Measurements from ENCODE around the gene GUK1. TPM values are rescaled to one million over a fixed set of nuclear protein-coding genes. Genes with fewer than 3 reads are reported as not detected.
"Not testable (repeated sequence)": the region's sequence is repeated elsewhere in the genome, so short reads cannot be mapped to it uniquely, and the experiment has no call there.

GUK1 gene
- total RNA-seq, 2 donors from 2014 or later = 178 to 221 TPM

DNA sequence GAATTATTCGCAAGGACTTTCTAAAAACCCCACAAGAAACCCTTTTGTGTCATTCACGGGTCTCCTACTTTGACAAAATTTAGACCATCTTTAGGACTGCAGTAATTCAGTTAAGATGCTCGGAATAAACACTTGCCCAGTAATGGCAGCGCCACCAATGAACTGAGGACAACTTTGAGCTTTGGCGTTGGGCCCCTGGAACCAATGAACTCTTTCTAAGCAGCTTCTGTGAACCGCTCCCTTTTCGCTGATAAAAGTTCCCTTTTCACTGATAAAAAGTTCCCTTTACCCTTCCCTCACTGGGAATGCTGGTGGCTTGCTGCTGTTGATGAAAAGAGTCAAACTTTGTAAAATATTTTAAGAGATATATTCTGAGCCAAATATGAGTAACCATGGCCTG is 29.5 kb upstream of the GUK1 start:
- Histone ChIP-seq H3K9me3 (no peaks in the 10 kb centered on the region), H3K36me3 (no peaks in the 10 kb centered on the region), H3K9ac (ENCODE audit: low read depth in 2 of 2, low read length in 2 of 2) (peak overlapping the region in 1 of 2 donors; percentile 97), H3K27ac (no peak overlapping the region), H3K4me1 (peaks cover 9% of the 10 kb centered on the region), H3K27me3 (no peaks in the 10 kb centered on the region), H3K4me3 (no peak overlapping the region)
- no peak for DNase-seq
- intact Hi-C loops (cut with DNase I) = no loop called here
- TF ChIP-seq, protein P1, sequence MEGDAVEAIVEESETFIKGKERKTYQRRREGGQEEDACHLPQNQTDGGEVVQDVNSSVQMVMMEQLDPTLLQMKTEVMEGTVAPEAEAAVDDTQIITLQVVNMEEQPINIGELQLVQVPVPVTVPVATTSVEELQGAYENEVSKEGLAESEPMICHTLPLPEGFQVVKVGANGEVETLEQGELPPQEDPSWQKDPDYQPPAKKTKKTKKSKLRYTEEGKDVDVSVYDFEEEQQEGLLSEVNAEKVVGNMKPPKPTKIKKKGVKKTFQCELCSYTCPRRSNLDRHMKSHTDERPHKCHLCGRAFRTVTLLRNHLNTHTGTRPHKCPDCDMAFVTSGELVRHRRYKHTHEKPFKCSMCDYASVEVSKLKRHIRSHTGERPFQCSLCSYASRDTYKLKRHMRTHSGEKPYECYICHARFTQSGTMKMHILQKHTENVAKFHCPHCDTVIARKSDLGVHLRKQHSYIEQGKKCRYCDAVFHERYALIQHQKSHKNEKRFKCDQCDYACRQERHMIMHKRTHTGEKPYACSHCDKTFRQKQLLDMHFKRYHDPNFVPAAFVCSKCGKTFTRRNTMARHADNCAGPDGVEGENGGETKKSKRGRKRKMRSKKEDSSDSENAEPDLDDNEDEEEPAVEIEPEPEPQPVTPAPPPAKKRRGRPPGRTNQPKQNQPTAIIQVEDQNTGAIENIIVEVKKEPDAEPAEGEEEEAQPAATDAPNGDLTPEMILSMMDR (IDR thresholded peaks at IDR 0.05) = no peak

DNA sequence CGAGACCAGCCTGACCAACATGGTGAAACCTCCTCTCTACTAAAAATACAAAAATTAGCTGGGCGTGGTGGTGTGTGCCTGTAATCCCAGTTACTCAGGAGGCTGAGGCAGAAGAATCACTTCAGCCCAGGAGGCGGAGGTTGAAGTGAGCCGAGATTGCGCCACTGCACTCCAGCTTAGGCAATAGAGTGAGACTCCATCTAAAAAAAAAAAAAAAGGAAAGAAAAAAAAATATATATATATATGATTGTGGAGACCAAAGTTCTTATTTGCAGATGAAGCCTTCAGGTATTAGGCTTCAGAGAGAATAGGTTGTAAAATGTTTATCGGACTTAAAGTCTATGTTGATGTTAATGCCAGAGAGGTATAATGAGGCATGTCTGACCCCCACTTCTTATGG is 28.8 kb upstream of the GUK1 start:
- H3K9me3 ChIP-seq; H3K4me3 ChIP-seq; H3K27ac ChIP-seq; DNase-seq; H3K9ac ChIP-seq (ENCODE audit: low read depth in 2 of 2, low read length in 2 of 2); H3K36me3 ChIP-seq; intact Hi-C loops (cut with DNase I); H3K27me3 ChIP-seq; H3K4me1 ChIP-seq: not testable (repeated sequence)

DNA sequence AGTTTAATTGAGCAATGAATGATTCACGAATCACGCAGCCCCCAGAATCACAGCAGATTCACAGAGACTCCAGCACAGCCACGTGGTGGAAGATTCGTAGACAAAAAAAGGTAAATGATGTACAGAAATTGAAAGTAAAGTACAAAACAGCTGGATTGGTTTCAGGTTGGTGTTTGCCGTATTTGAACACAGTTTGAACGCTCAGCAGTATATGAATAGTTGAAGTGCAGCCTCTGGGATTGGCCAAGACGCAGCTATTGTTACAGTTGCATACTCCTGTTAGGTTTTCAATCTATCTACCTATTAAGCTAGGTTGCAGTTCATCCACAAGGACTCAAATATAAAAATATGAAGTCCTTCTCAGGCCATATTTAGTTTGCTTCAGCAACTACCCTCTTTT is 27.9 kb upstream of the GUK1 start:
- H3K9me3 ChIP-seq = no peaks in the 10 kb centered on the region
- no peak overlapping the region for H3K9ac ChIP-seq (ENCODE audit: low read depth in 2 of 2, low read length in 2 of 2)
- no peak overlapping the region for H3K27ac ChIP-seq
- intact Hi-C loops (cut with DNase I) = no loop called here
- TF ChIP-seq, protein P1 (IDR thresholded peaks at IDR 0.05) = no peak
- no peak overlapping the region for H3K4me3 ChIP-seq
- no peak for DNase-seq
- H3K36me3 ChIP-seq = no peaks in the 10 kb centered on the region
- H3K4me1 ChIP-seq = peaks cover 9% of the 10 kb centered on the region
- no peaks in the 10 kb centered on the region for H3K27me3 ChIP-seq

DNA sequence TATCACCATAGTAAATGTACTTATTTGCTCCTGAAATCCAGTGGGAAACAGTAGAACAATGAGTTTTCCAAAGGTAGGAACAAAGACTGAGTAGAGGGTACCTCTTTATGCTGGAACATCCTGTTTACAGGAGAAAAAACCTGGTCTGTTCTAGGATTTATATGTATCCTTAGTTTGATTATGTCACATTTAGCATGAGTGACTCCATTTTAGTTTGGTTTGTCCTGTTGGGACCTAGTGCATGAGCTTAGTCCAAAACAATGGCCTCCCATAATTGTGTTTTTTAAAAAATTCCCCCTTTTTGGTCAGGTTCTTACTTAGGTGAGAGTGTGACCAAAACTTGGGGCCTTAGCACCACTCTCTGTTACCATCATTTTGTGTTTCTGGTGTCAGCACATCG is 27.5 kb upstream of the GUK1 start:
- H3K9ac ChIP-seq (ENCODE audit: low read depth in 2 of 2, low read length in 2 of 2) = no peak overlapping the region
- intact Hi-C loops (cut with DNase I) = no loop called here
- no peak overlapping the region for H3K27ac ChIP-seq
- TF ChIP-seq, protein P1 (IDR thresholded peaks at IDR 0.05) = no peak
- H3K9me3 ChIP-seq = no peaks in the 10 kb centered on the region
- peaks cover 9% of the 10 kb centered on the region for H3K4me1 ChIP-seq
- no peak overlapping the region for H3K4me3 ChIP-seq
- no peak for DNase-seq
- H3K27me3 ChIP-seq = no peaks in the 10 kb centered on the region
- no peaks in the 10 kb centered on the region for H3K36me3 ChIP-seq

DNA sequence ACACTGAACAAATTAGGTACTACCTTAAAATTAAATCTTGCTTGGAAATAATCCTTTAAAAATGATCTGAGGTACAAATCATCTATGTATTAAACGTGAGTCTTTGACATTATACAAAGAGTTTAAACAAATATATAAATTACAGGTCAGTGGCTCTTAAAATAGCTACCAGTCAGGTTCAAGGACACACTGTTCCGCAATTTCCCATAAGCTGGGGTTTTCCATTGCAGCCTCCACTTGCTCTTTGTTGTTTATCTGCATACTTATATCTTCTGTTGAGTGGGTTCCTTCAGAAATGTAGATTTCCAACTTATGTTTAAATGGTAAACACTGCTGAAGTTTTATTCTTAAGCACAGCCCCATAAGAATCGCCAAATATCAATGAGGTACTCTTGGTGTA is 25.3 kb upstream of the GUK1 start:
- intact Hi-C loops (cut with DNase I) = no loop called here
- H3K27me3 ChIP-seq = no peaks in the 10 kb centered on the region
- no peak for DNase-seq
- H3K27ac ChIP-seq = no peak overlapping the region
- no peaks in the 10 kb centered on the region for H3K36me3 ChIP-seq
- no peak overlapping the region for H3K4me3 ChIP-seq
- H3K9ac ChIP-seq (ENCODE audit: low read depth in 2 of 2, low read length in 2 of 2) = no peak overlapping the region
- no peaks in the 10 kb centered on the region for H3K4me1 ChIP-seq
- H3K9me3 ChIP-seq = no peaks in the 10 kb centered on the region
- TF ChIP-seq, protein P1 (IDR thresholded peaks at IDR 0.05) = no peak

DNA sequence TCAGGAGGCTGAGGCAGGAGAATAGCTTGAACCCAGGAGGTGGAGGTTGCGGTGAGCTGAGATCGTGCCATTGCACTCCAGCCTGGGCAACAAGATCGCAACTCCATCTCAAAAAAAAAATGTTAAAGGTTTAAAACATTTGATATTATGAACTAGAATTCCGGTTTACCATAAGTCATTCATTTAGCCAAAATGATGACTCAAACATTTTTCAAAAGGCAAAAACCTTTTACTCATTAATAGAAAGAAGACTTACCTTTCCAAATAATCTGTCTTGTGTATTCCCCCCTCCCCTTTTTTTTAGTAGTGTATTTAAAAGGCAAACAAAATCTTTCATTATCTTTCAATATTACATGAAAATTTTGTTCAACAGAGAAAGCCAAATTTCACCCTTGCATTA is 22.7 kb upstream of the GUK1 start:
- Histone ChIP-seq H3K27me3 (no peaks in the 10 kb centered on the region), H3K4me1 (no peaks in the 10 kb centered on the region), H3K36me3 (no peaks in the 10 kb centered on the region), H3K27ac (no peak overlapping the region), H3K9me3 (no peaks in the 10 kb centered on the region), H3K9ac (ENCODE audit: low read depth in 2 of 2, low read length in 2 of 2) (no peak overlapping the region), H3K4me3 (no peak overlapping the region)
- intact Hi-C loops (cut with DNase I) = no loop called here
- TF ChIP-seq, protein P1 (IDR thresholded peaks at IDR 0.05) = no peak
- no peak for DNase-seq

Measured in colonic mucosa (tissue), 4 donors.